Measurements from ENCODE around the gene CRYBG3.

GRCh38 chr3:97895216-97895615 is 73.4 kb downstream of the CRYBG3 start:
- TF ChIP-seq ZNF707 (tag by site-specific recombination; IDR thresholded peaks at IDR 0.05): no peak
- no peak for TF ChIP-seq SCRT1 (tag by site-specific recombination; IDR thresholded peaks at IDR 0.05; ENCODE audit: borderline replicate concordance)
- TF ChIP-seq PBX3 (CRISPR knock-in tag; IDR thresholded peaks at IDR 0.05): no peak
- TF ChIP-seq, protein P1, sequence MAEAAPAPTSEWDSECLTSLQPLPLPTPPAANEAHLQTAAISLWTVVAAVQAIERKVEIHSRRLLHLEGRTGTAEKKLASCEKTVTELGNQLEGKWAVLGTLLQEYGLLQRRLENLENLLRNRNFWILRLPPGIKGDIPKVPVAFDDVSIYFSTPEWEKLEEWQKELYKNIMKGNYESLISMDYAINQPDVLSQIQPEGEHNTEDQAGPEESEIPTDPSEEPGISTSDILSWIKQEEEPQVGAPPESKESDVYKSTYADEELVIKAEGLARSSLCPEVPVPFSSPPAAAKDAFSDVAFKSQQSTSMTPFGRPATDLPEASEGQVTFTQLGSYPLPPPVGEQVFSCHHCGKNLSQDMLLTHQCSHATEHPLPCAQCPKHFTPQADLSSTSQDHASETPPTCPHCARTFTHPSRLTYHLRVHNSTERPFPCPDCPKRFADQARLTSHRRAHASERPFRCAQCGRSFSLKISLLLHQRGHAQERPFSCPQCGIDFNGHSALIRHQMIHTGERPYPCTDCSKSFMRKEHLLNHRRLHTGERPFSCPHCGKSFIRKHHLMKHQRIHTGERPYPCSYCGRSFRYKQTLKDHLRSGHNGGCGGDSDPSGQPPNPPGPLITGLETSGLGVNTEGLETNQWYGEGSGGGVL (tag by site-specific recombination; IDR thresholded peaks at IDR 0.05): no peak
